Calu3 (cell line): Measurements from ENCODE around the gene AACS. TPM values are rescaled to one million over a fixed set of nuclear protein-coding genes. Genes with fewer than 3 reads are reported as not detected.

Experiments
- BruUV-seq: library from RNA; stranded (reverse); fragments of 400-500 nt; replicated peaks from 2 replicates; lab custom pipeline; 2021; lab: Mats Ljungman, UMichigan
- CTCF ChIA-PET: fragments of 300-600 bp; sonication (Branson Sonifier 250); formaldehyde crosslinking; loops from one replicate; lab custom pipeline; 2022; ENCODE audit warnings: antibody characterized with exemption; lab: Charles Lee
- DNase-seq: peaks from one replicate; pipeline ENCODE4 v3.0.0; 2022
- H3K27ac Mint-ChIP-seq: one replicate; pipeline ENCODE4 v1.8.0; 2022; ENCODE audit warnings: mixed read lengths; ENCODE audit not compliant: unreplicated experiment
- H3K27me3 Mint-ChIP-seq: one replicate; pipeline ENCODE4 v1.8.0; 2022; ENCODE audit warnings: mixed read lengths; ENCODE audit not compliant: unreplicated experiment
- H3K36me3 Mint-ChIP-seq: one replicate; pipeline ENCODE4 v1.8.0; 2022; ENCODE audit warnings: mild to moderate bottlenecking, moderate library complexity, mixed read lengths; ENCODE audit not compliant: insufficient read depth, unreplicated experiment
- H3K4me1 Mint-ChIP-seq: one replicate; pipeline ENCODE4 v1.8.0; 2022; ENCODE audit warnings: mild to moderate bottlenecking, low read depth, mixed read lengths; ENCODE audit not compliant: unreplicated experiment
- H3K4me3 Mint-ChIP-seq: one replicate; pipeline ENCODE4 v1.8.0; 2022; ENCODE audit warnings: mild to moderate bottlenecking, low read depth, moderate library complexity, mixed read lengths; ENCODE audit not compliant: unreplicated experiment
- H3K9me3 Mint-ChIP-seq: one replicate; pipeline ENCODE4 v1.8.0; 2022; ENCODE audit warnings: low read depth, mixed read lengths; ENCODE audit not compliant: unreplicated experiment
- intact Hi-C: fragments of 100-400 bp; cut with micrococcal nuclease; formaldehyde crosslinking; loops from one replicate; pipeline ENCODE4 v1.10.0; 2022; ENCODE audit not compliant: unreplicated experiment
- total RNA-seq: library from RNA; stranded (reverse); gene quantifications from 2 replicates; pipeline ENCODE4 v1.2.3, GENCODE V29; 2022
- TF ChIP-seq, protein P1 (sequence below): fragments of 200-600 bp; IDR thresholded peaks from one replicate; pipeline ENCODE4 v1.8.0; 2022; ENCODE audit warnings: antibody characterized with exemption; ENCODE audit not compliant: unreplicated experiment

Gene AACS
- total RNA-seq, 1 experiment from 2014 or later, result 39.2 TPM

DNA sequence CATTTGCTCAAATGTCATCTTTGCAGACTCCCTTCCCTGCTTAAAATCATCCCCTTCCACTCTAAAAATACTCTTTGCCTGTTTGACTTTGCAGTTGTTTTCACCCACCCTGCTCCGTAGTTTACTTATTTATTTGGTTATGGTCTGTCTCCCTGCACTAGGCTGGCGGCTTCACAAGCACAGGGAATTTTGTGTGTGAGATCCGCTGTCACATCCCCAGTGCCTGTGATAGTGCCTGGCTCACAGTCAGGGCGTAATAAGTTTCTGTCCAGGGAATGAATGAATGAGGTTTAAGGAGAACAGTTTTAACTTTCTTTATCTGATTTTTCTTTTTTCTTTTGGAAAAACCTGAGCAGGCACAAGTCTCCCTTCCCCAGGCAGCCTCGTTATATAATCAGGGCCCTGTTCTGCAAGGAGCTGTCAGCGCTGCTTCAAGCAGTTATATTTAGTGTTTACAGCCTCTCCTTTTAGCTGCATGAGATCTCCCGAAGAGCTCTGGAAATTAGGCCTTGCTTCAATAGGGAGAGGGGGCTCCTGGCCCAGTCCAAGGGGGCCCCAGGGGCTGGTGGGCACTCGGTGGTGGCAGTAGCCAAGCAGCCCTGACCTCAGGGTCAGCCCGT, 107.1 kb downstream of the AACS start:
- H3K36me3 Mint-ChIP-seq, result no peaks in the 10 kb centered on the region
- DNase-seq, result no peak
- TF ChIP-seq, protein P1, sequence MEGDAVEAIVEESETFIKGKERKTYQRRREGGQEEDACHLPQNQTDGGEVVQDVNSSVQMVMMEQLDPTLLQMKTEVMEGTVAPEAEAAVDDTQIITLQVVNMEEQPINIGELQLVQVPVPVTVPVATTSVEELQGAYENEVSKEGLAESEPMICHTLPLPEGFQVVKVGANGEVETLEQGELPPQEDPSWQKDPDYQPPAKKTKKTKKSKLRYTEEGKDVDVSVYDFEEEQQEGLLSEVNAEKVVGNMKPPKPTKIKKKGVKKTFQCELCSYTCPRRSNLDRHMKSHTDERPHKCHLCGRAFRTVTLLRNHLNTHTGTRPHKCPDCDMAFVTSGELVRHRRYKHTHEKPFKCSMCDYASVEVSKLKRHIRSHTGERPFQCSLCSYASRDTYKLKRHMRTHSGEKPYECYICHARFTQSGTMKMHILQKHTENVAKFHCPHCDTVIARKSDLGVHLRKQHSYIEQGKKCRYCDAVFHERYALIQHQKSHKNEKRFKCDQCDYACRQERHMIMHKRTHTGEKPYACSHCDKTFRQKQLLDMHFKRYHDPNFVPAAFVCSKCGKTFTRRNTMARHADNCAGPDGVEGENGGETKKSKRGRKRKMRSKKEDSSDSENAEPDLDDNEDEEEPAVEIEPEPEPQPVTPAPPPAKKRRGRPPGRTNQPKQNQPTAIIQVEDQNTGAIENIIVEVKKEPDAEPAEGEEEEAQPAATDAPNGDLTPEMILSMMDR, result no peak
- no peaks in the 10 kb centered on the region for H3K4me1 Mint-ChIP-seq
- no TSS peak for BruUV-seq
- H3K27ac Mint-ChIP-seq, result no peak overlapping the region
- no peak overlapping the region for H3K4me3 Mint-ChIP-seq
- no peaks in the 10 kb centered on the region for H3K9me3 Mint-ChIP-seq
- intact Hi-C loops, result no loop called here
- peaks cover 82% of the 10 kb centered on the region for H3K27me3 Mint-ChIP-seq
- CTCF ChIA-PET, result no interaction called here

DNA sequence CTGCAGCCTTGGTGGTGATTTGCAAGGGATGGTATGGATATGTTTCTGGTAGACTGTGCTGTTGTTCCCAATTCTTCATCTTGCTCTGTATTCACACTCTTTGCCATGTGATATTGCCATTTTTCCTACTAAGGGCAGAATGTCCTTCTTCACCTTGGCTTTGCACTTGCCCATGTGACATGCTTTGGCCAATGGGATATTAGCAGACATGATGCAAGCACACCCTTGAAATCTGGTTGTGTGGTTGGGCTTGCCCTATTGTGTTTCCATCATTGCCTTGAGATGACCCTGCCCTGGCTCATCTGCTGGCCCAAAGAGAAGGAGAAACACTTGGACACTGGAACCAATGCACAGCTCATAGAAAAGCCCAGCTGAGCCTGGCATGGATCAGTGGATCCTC, 110.3 kb downstream of the AACS start:
- no peaks in the 10 kb centered on the region for H3K4me1 Mint-ChIP-seq
- BruUV-seq, result no TSS peak
- H3K9me3 Mint-ChIP-seq, result no peaks in the 10 kb centered on the region
- no peaks in the 10 kb centered on the region for H3K36me3 Mint-ChIP-seq
- peaks cover 65% of the 10 kb centered on the region for H3K27me3 Mint-ChIP-seq
- H3K4me3 Mint-ChIP-seq, result no peak overlapping the region
- CTCF ChIA-PET, result interaction anchor here (0.6 kb wide), 1 partner anchor 10 kb away, joined by 3 read pairs; no protein-coding TSS in a partner anchor
- H3K27ac Mint-ChIP-seq, result no peak overlapping the region
- TF ChIP-seq, protein P1, result no peak
- intact Hi-C loops, result loop anchor here (5.0 kb wide), 1 partner anchor 73 kb away; no protein-coding TSS in a partner anchor
- DNase-seq, result no peak

DNA sequence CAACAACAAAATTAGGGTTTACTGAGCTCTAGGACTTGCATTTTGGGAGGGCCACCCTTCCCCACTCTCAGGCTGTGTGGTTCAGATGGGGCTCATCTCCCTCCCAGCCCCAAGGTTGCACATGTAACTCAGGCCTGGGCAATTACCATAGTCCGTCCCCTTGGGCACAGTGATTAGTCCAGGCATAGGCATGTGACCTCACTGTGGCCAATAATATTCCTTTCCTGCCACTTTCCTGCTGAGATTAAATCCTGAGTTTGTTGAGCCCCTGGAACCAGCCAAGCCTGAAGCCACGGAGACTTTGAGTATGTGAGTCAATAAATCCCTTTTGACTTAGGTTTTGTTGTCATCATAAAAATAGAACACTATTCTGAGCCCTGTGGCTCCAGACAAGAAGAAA, 113.0 kb downstream of the AACS start:
- no peak overlapping the region for H3K27ac Mint-ChIP-seq
- intact Hi-C loops, result loop anchor here (5.0 kb wide), 1 partner anchor 76 kb away; no protein-coding TSS in a partner anchor
- peaks cover 3% of the 10 kb centered on the region for H3K4me1 Mint-ChIP-seq
- peaks cover 58% of the 10 kb centered on the region for H3K27me3 Mint-ChIP-seq
- CTCF ChIA-PET, result no interaction called here
- DNase-seq, result no peak
- no peaks in the 10 kb centered on the region for H3K9me3 Mint-ChIP-seq
- H3K36me3 Mint-ChIP-seq, result no peaks in the 10 kb centered on the region
- H3K4me3 Mint-ChIP-seq, result no peak overlapping the region
- BruUV-seq, result no TSS peak
- TF ChIP-seq, protein P1, result no peak

DNA sequence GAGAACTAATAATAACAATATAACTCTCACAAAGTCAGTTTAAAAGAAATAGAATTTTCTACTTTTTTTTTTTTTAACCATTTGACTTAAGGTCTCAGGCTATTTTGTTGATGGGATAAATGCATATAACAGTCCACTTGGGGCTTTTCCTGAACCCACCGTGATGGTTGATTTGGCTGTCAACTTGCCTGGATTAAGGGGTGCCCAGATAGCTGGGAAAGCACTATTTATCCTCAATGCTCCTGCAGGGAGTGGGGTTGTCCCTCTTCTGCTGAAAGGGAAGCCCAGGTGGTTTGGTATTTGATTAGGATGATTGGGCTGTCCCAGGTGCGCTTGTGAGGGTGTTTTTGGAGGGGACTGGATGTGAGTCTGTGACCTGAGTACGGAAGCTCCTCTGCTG, 114.9 kb downstream of the AACS start:
- TF ChIP-seq, protein P1, result no peak
- peaks cover 64% of the 10 kb centered on the region for H3K27me3 Mint-ChIP-seq
- DNase-seq, result no peak
- H3K4me3 Mint-ChIP-seq, result no peak overlapping the region
- no TSS peak for BruUV-seq
- CTCF ChIA-PET, result no interaction called here
- H3K36me3 Mint-ChIP-seq, result no peaks in the 10 kb centered on the region
- H3K9me3 Mint-ChIP-seq, result no peaks in the 10 kb centered on the region
- H3K27ac Mint-ChIP-seq, result no peak overlapping the region
- peaks cover 18% of the 10 kb centered on the region for H3K4me1 Mint-ChIP-seq
- intact Hi-C loops, result loop anchor here (10.0 kb wide), 1 partner anchor 875 kb away; no protein-coding TSS in a partner anchor
